ENCODE results near the gene ADAP2. TPM values are rescaled to one million over a fixed set of nuclear protein-coding genes. Genes with fewer than 3 reads are reported as not detected.
A peak's percentile ranks its signal among the peaks of the same experiment; 100 is the strongest.
"Not testable (repeated sequence)": the region's sequence is repeated elsewhere in the genome, so short reads cannot be mapped to it uniquely, and the experiment has no call there.

The ADAP2 gene
- total and polyA plus RNA-seq, 4 donors, result 3.8 to 44.6 (median 16.8) TPM

GRCh38 chr17:30958187-30958586, 36.4 kb downstream of the ADAP2 start:
- DNase-seq, result peak in 1 of 2 donors; percentile 38
- no peaks in the 10 kb centered on the region for H3K4me1 ChIP-seq (ENCODE audit: control insufficient read depth in 1 of 2, insufficient read depth in 2 of 2, low read length in 2 of 2)
- H3K4me3 ChIP-seq (ENCODE audit: low read length in 2 of 2), result no peak overlapping the region
- H3K27ac ChIP-seq (ENCODE audit: low read depth in 1 of 2, low read length in 2 of 2), result no peak overlapping the region
- H3K36me3 ChIP-seq (ENCODE audit: control insufficient read depth in 1 of 2, insufficient read depth in 2 of 2, low read length in 1 of 2), result no peaks in the 10 kb centered on the region
- H3K9me3 ChIP-seq (ENCODE audit: control insufficient read depth, low read length), result no peaks in the 10 kb centered on the region
- no peak for ATAC-seq (ENCODE audit: low FRiP score)
- H3K27me3 ChIP-seq (ENCODE audit: control insufficient read depth in 1 of 2, insufficient read depth in 2 of 2, low read length in 1 of 2), result no peaks in the 10 kb centered on the region
- intact Hi-C loops (cut with DNase I), result no loop called here
- WGBS, 2 donors, result 87 to 88% methylated on average over 7 of the region's 7 CpGs

- Histone ChIP-seq H3K4me3 (ENCODE audit: low read length in 2 of 2) (no peak overlapping the region), H3K4me1 (ENCODE audit: control insufficient read depth in 1 of 2, insufficient read depth in 2 of 2, low read length in 2 of 2) (no peaks in the 10 kb centered on the region), H3K36me3 (ENCODE audit: control insufficient read depth in 1 of 2, insufficient read depth in 2 of 2, low read length in 1 of 2) (no peaks in the 10 kb centered on the region), H3K27me3 (ENCODE audit: control insufficient read depth in 1 of 2, insufficient read depth in 2 of 2, low read length in 1 of 2) (no peaks in the 10 kb centered on the region), H3K27ac (ENCODE audit: low read depth in 1 of 2, low read length in 2 of 2) (no peak overlapping the region), H3K9me3 (ENCODE audit: control insufficient read depth, low read length) (no peaks in the 10 kb centered on the region)
- peak in 1 of 2 donors; percentile 12 for DNase-seq
- 83 to 86% methylated on average over 9 of the region's 9 CpGs for WGBS, 2 donors
- intact Hi-C loops (cut with DNase I), result no loop called here
- ATAC-seq (ENCODE audit: low FRiP score), result no peak
Observed at GRCh38 chr17:30961209-30962188, 39.8 kb downstream of the ADAP2 start.

GRCh38 chr17:30964312-30964711, 42.6 kb downstream of the ADAP2 start:
- H3K27ac ChIP-seq (ENCODE audit: low read depth in 1 of 2, low read length in 2 of 2); intact Hi-C loops (cut with DNase I); H3K36me3 ChIP-seq (ENCODE audit: control insufficient read depth in 1 of 2, insufficient read depth in 2 of 2, low read length in 1 of 2); ATAC-seq (ENCODE audit: low FRiP score); H3K9me3 ChIP-seq (ENCODE audit: control insufficient read depth, low read length); H3K27me3 ChIP-seq (ENCODE audit: control insufficient read depth in 1 of 2, insufficient read depth in 2 of 2, low read length in 1 of 2); H3K4me3 ChIP-seq (ENCODE audit: low read length in 2 of 2); H3K4me1 ChIP-seq (ENCODE audit: control insufficient read depth in 1 of 2, insufficient read depth in 2 of 2, low read length in 2 of 2): not testable (repeated sequence)
- peak in 1 of 2 donors; percentile 37 for DNase-seq
- WGBS, 2 donors, result 95 to 97% methylated on average over 8 of the region's 8 CpGs

GRCh38 chr17:30964876-30965275, 43.1 kb downstream of the ADAP2 start:
- H3K27ac ChIP-seq (ENCODE audit: low read depth in 1 of 2, low read length in 2 of 2), result no peak overlapping the region
- H3K4me3 ChIP-seq (ENCODE audit: low read length in 2 of 2), result no peak overlapping the region
- ATAC-seq (ENCODE audit: low FRiP score) (no peak), DNase-seq (peak in 1 of 2 donors; percentile 19)
- intact Hi-C loops (cut with DNase I), result no loop called here
- no peaks in the 10 kb centered on the region for H3K4me1 ChIP-seq (ENCODE audit: control insufficient read depth in 1 of 2, insufficient read depth in 2 of 2, low read length in 2 of 2)
- H3K27me3 ChIP-seq (ENCODE audit: control insufficient read depth in 1 of 2, insufficient read depth in 2 of 2, low read length in 1 of 2), result no peaks in the 10 kb centered on the region
- H3K9me3 ChIP-seq (ENCODE audit: control insufficient read depth, low read length), result no peaks in the 10 kb centered on the region
- 76 to 77% methylated on average over 5 of the region's 5 CpGs for WGBS, 2 donors
- no peaks in the 10 kb centered on the region for H3K36me3 ChIP-seq (ENCODE audit: control insufficient read depth in 1 of 2, insufficient read depth in 2 of 2, low read length in 1 of 2)

GRCh38 chr17:30965686-30966085, 43.9 kb downstream of the ADAP2 start:
- no peaks in the 10 kb centered on the region for H3K4me1 ChIP-seq (ENCODE audit: control insufficient read depth in 1 of 2, insufficient read depth in 2 of 2, low read length in 2 of 2)
- intact Hi-C loops (cut with DNase I), result no loop called here

GRCh38 chr17:30967911-30968310, 46.2 kb downstream of the ADAP2 start:
- H3K36me3 ChIP-seq (ENCODE audit: control insufficient read depth in 1 of 2, insufficient read depth in 2 of 2, low read length in 1 of 2); ATAC-seq (ENCODE audit: low FRiP score); H3K4me1 ChIP-seq (ENCODE audit: control insufficient read depth in 1 of 2, insufficient read depth in 2 of 2, low read length in 2 of 2); H3K27me3 ChIP-seq (ENCODE audit: control insufficient read depth in 1 of 2, insufficient read depth in 2 of 2, low read length in 1 of 2); intact Hi-C loops (cut with DNase I); H3K9me3 ChIP-seq (ENCODE audit: control insufficient read depth, low read length); H3K4me3 ChIP-seq (ENCODE audit: low read length in 2 of 2); H3K27ac ChIP-seq (ENCODE audit: low read depth in 1 of 2, low read length in 2 of 2): not testable (repeated sequence)
- WGBS, 2 donors, result 96% methylated on average over 13 of the region's 13 CpGs
- DNase-seq, result peak in 1 of 2 donors; percentile 38

More at GRCh38 chr17:30965686-30966085, 43.9 kb downstream of the ADAP2 start:
- no peak overlapping the region for H3K4me3 ChIP-seq (ENCODE audit: low read length in 2 of 2)
- no peak overlapping the region for H3K27ac ChIP-seq (ENCODE audit: low read depth in 1 of 2, low read length in 2 of 2)
- ATAC-seq (ENCODE audit: low FRiP score), result no peak
- H3K27me3 ChIP-seq (ENCODE audit: control insufficient read depth in 1 of 2, insufficient read depth in 2 of 2, low read length in 1 of 2), result no peaks in the 10 kb centered on the region
- WGBS, 2 donors, result 86 to 92% methylated on average over 3 of the region's 3 CpGs
- no peak for DNase-seq
- H3K9me3 ChIP-seq (ENCODE audit: control insufficient read depth, low read length), result no peaks in the 10 kb centered on the region
- H3K36me3 ChIP-seq (ENCODE audit: control insufficient read depth in 1 of 2, insufficient read depth in 2 of 2, low read length in 1 of 2), result no peaks in the 10 kb centered on the region

GRCh38 chr17:30969989-30970830, 48.5 kb downstream of the ADAP2 start:
- ATAC-seq (ENCODE audit: low FRiP score), result peak; percentile 34
- DNase-seq, result peak in 1 of 2 donors; percentile 50
- H3K27me3 ChIP-seq (ENCODE audit: control insufficient read depth in 1 of 2, insufficient read depth in 2 of 2, low read length in 1 of 2), result no peaks in the 10 kb centered on the region
- WGBS, 2 donors, result 3 to 4% methylated on average over 31 of the region's 31 CpGs
- no peaks in the 10 kb centered on the region for H3K4me1 ChIP-seq (ENCODE audit: control insufficient read depth in 1 of 2, insufficient read depth in 2 of 2, low read length in 2 of 2)
- intact Hi-C loops (cut with DNase I), result loop anchor here (2.0 to 10.0 kb wide), 2 partner anchors 63 to 145 kb away; partner anchors contain the start of genes TEFM (in 2 of the 2) and CRLF3 (in 1 of the 2)
- H3K4me3 ChIP-seq (ENCODE audit: low read length in 2 of 2), result peak overlapping the region; percentile 55 to 78
- H3K36me3 ChIP-seq (ENCODE audit: control insufficient read depth in 1 of 2, insufficient read depth in 2 of 2, low read length in 1 of 2), result no peaks in the 10 kb centered on the region
- no peaks in the 10 kb centered on the region for H3K9me3 ChIP-seq (ENCODE audit: control insufficient read depth, low read length)
- H3K27ac ChIP-seq (ENCODE audit: low read depth in 1 of 2, low read length in 2 of 2), result peak overlapping the region in 1 of 2 donors; percentile 79

GRCh38 chr17:30970831-30971567, 49.3 kb downstream of the ADAP2 start, which contains the start of gene RNF135:
Gene RNF135 (plus strand): TSS chr17:30971039. CDS start chr17:30971074, 35 bp downstream.
- peak within 1 kb of the TSS; percentile 71 to 78 for H3K4me3 ChIP-seq (ENCODE audit: low read length in 2 of 2)
- peak; percentile 95 for ATAC-seq (ENCODE audit: low FRiP score)
- no peaks in the 10 kb centered on the region for H3K36me3 ChIP-seq (ENCODE audit: control insufficient read depth in 1 of 2, insufficient read depth in 2 of 2, low read length in 1 of 2)
- intact Hi-C loops (cut with DNase I), result loop anchor here (2.0 to 10.0 kb wide), 2 partner anchors 64 to 146 kb away; partner anchors contain the start of genes TEFM (in 2 of the 2) and CRLF3 (in 1 of the 2)
- no peaks in the 10 kb centered on the region for H3K4me1 ChIP-seq (ENCODE audit: control insufficient read depth in 1 of 2, insufficient read depth in 2 of 2, low read length in 2 of 2)
- 0% methylated on average over 55 to 66 of the region's 66 CpGs for WGBS, 2 donors
- no peaks in the 10 kb centered on the region for H3K9me3 ChIP-seq (ENCODE audit: control insufficient read depth, low read length)
- H3K27me3 ChIP-seq (ENCODE audit: control insufficient read depth in 1 of 2, insufficient read depth in 2 of 2, low read length in 1 of 2), result no peaks in the 10 kb centered on the region
- DNase-seq, result peak; percentile 92 to 94
- H3K27ac ChIP-seq (ENCODE audit: low read depth in 1 of 2, low read length in 2 of 2), result peak within 1 kb of the TSS; percentile 62 to 86

All from aorta (tissue), 5 donors.